HCT116 (cell line): Measurements from ENCODE around the gene CASP12. TPM values are rescaled to one million over a fixed set of nuclear protein-coding genes. Genes with fewer than 3 reads are reported as not detected.
"Not testable (repeated sequence)": the region's sequence is repeated elsewhere in the genome, so short reads cannot be mapped to it uniquely, and the experiment has no call there.

ENCODE experiments used
- ATAC-seq: fragments of 200-7000 bp; cut with Tn5 transposase; 2 replicates; pipeline ENCODE4 v1.9.1; 2020; ENCODE audit warnings: mild to moderate bottlenecking, moderate library complexity
- BruUV-seq: library from RNA; stranded (reverse); fragments of 400-500 nt; replicated peaks from 2 replicates; lab custom pipeline; 2021; lab: Mats Ljungman, UMichigan
- CTCF ChIA-PET: fragments of 300-600 bp; sonication (Branson Sonifier 250); formaldehyde crosslinking; loops from one replicate; lab custom pipeline; 2021; ENCODE audit warnings: antibody characterized with exemption; lab: Charles Lee
- POLR2A ChIA-PET: fragments of 300-600, 350-600 bp; sonication (Branson Sonifier 250); formaldehyde crosslinking; loops from one replicate; lab custom pipeline; 2021; ENCODE audit warnings: antibody characterized with exemption; lab: Charles Lee
- RAD21 ChIA-PET, 2 experiments: fragments of 300-600 bp; sonication (Branson Sonifier 250); formaldehyde crosslinking; loops; one replicate each; lab custom pipeline; 2023; ENCODE audit warnings: low total read pairs in 2 of 2; ENCODE audit not compliant: uncharacterized antibody in 2 of 2, unreplicated experiment in 2 of 2, low non-redundant PET in 1 of 2; lab: Charles Lee
- DNase-seq: peaks from one replicate; pipeline ENCODE4 v3.0.0-alpha.2; 2010; ENCODE audit warnings: low read depth, low spot score
- H2AFZ ChIP-seq: fragments of 200-600 bp; shearing (Covaris generic), sonication (generic); 2 replicates; pipeline ENCODE4 v1.6.1; 2017; ENCODE audit warnings: low read depth, mixed run types, mixed read lengths, antibody characterized with exemption, low read length; ENCODE audit not compliant: poor library complexity, severe bottlenecking
- H3K27ac ChIP-seq: 2 replicates; pipeline ENCODE4 v1.5.1; 2012; ENCODE audit warnings: low read depth, low read length
- H3K27me3 ChIP-seq: fragments of 200-600 bp; sonication (generic); 2 replicates; pipeline ENCODE4 v1.6.1; 2016; ENCODE audit warnings: mixed run types, low read length, mixed read lengths; ENCODE audit not compliant: insufficient read depth
- H3K36me3 ChIP-seq, 2 experiments: fragments of 200-500 bp in 1 of 2; fragments of 200-600 bp in 1 of 2; sonication (Bioruptor generic) in 1 of 2; sonication (generic) in 1 of 2; 2 replicates each; pipeline versions ENCODE4 v1.5.1 to v1.6.1; 2014 to 2016; ENCODE audit warnings: low read length in 2 of 2, inconsistent platforms in 1 of 2, mixed read lengths in 1 of 2, mixed run types in 1 of 2; ENCODE audit not compliant: insufficient read depth in 2 of 2, control insufficient read depth in 1 of 2
- H3K4me1 ChIP-seq, 2 experiments: fragments of 200-600 bp in 1 of 2; sonication (generic) in 1 of 2; 2 replicates each; pipeline versions ENCODE4 v1.5.1 to v1.6.1; 2012 to 2017; ENCODE audit warnings: low read length in 2 of 2, inconsistent platforms in 1 of 2, mild to moderate bottlenecking in 1 of 2, mixed read lengths in 1 of 2, mixed run types in 1 of 2, moderate library complexity in 1 of 2; ENCODE audit not compliant: insufficient read depth in 2 of 2, control insufficient read depth in 1 of 2
- H3K4me2 ChIP-seq: fragments of 200-600 bp; sonication (generic); 2 replicates; pipeline ENCODE4 v1.6.1; 2017; ENCODE audit warnings: mixed run types, low read length, mixed read lengths
- H3K4me3 ChIP-seq, 2 experiments: fragments of 200-600 bp in 1 of 2; sonication (generic) in 1 of 2; replicated peaks in 1 of 2; 2 replicates each; pipeline ENCODE4 v1.5.1; 2011 to 2016; ENCODE audit warnings: low read length in 2 of 2, control low read depth in 1 of 2, low read depth in 1 of 2, mild to moderate bottlenecking in 1 of 2, mixed read lengths in 1 of 2, mixed run types in 1 of 2
- H3K79me2 ChIP-seq: fragments of 200-600 bp; sonication (generic); 2 replicates; pipeline ENCODE4 v1.6.1; 2017; ENCODE audit warnings: mild to moderate bottlenecking, mixed run types, low read length, moderate library complexity, mixed read lengths; ENCODE audit not compliant: insufficient read depth
- H3K9ac ChIP-seq: fragments of 200-600 bp; sonication (generic); 2 replicates; pipeline ENCODE4 v1.6.1; 2016; ENCODE audit warnings: low read length, mixed read lengths
- H3K9me2 ChIP-seq: fragments of 200-600 bp; sonication (generic), shearing (Covaris generic); 2 replicates; pipeline ENCODE4 v1.6.1; 2017; ENCODE audit warnings: mixed run types, mild to moderate bottlenecking, moderate library complexity; ENCODE audit not compliant: insufficient read depth
- H3K9me3 ChIP-seq, 2 experiments: fragments of 200-500 bp in 1 of 2; fragments of 200-600 bp in 1 of 2; sonication (Bioruptor generic) in 1 of 2; sonication (generic) in 1 of 2; 2 replicates each; pipeline ENCODE4 v1.6.1; 2014 to 2017; ENCODE audit warnings: low read length in 2 of 2, mixed read lengths in 2 of 2, inconsistent platforms in 1 of 2, low read depth in 1 of 2, mild to moderate bottlenecking in 1 of 2, mixed run types in 1 of 2, moderate library complexity in 1 of 2; ENCODE audit not compliant: control insufficient read depth in 1 of 2, insufficient read depth in 1 of 2
- H4K20me1 ChIP-seq: fragments of 200-600 bp; sonication (generic), shearing (Covaris generic); 2 replicates; pipeline ENCODE4 v1.6.1; 2017; ENCODE audit warnings: mixed run types, mild to moderate bottlenecking, moderate library complexity; ENCODE audit not compliant: insufficient read depth
- EGR1 ChIP-seq: IDR thresholded peaks from 2 replicates; pipeline ENCODE4 v1.6.1; 2012; ENCODE audit warnings: low read depth
- EZH2 ChIP-seq: fragments of 200-600 bp; sonication (generic); IDR thresholded peaks from 2 replicates; pipeline ENCODE4 v1.6.1; 2017; ENCODE audit warnings: antibody characterized with exemption, mixed run types
- JUND ChIP-seq: IDR thresholded peaks from 2 replicates; pipeline ENCODE4 v1.6.1; 2012
- MAX ChIP-seq: IDR thresholded peaks from 2 replicates; pipeline ENCODE4 v1.6.1; 2012
- POLR2A ChIP-seq: IDR thresholded peaks from 2 replicates; pipeline ENCODE4 v1.7.0; 2011; ENCODE audit warnings: borderline replicate concordance; ENCODE audit not compliant: insufficient read depth, insufficient read length; ENCODE audit errors: extremely low read depth
- RAD21 ChIP-seq: IDR thresholded peaks from 2 replicates; pipeline ENCODE4 v1.6.1; 2012; ENCODE audit warnings: low read depth, mild to moderate bottlenecking
- REST ChIP-seq: IDR thresholded peaks from 2 replicates; pipeline ENCODE4 v1.6.1; 2012; ENCODE audit warnings: low read depth
- SIN3A ChIP-seq: IDR thresholded peaks from 2 replicates; pipeline ENCODE4 v1.6.1; 2012; ENCODE audit warnings: low read depth
- SP1 ChIP-seq: IDR thresholded peaks from 2 replicates; pipeline ENCODE4 v1.6.1; 2012; ENCODE audit warnings: low read depth
- SRF ChIP-seq: IDR thresholded peaks from 2 replicates; pipeline ENCODE4 v1.6.1; 2012; ENCODE audit warnings: low read depth
- TCF7L2 ChIP-seq: IDR thresholded peaks from 2 replicates; pipeline ENCODE4 v1.7.0; 2011; ENCODE audit warnings: borderline replicate concordance, inconsistent platforms; ENCODE audit not compliant: insufficient read depth, insufficient read length; ENCODE audit errors: extremely low read depth
- ZBTB33 ChIP-seq: IDR thresholded peaks from 2 replicates; pipeline ENCODE4 v1.6.1; 2011; ENCODE audit warnings: mild to moderate bottlenecking, low read length, moderate library complexity; ENCODE audit not compliant: insufficient replicate concordance; ENCODE audit errors: extremely low read depth
- ZNF274 ChIP-seq: fragments of 200-500 bp; sonication (Bioruptor generic); IDR thresholded peaks from 2 replicates; pipeline ENCODE4 v1.6.1; 2014; ENCODE audit warnings: mild to moderate bottlenecking, low read depth, low read length, inconsistent platforms
- intact Hi-C: fragments of 100-400 bp; cut with micrococcal nuclease; formaldehyde crosslinking; loops from 2 replicates; pipeline ENCODE4 v1.10.0; 2022
- total RNA-seq: library from RNA; stranded (reverse); gene quantifications from one replicate; pipeline ENCODE4 v1.2.1, GENCODE V29; 2021; ENCODE audit not compliant: unreplicated experiment

The CASP12 gene
- total RNA-seq, 1 experiment from 2014 or later, result not detected

GRCh38 chr11:104934073-104934472 lies 35.8 kb upstream of the CASP12 start:
- intact Hi-C loops, result not testable (repeated sequence)

GRCh38 chr11:104928811-104929210 lies 30.6 kb upstream of the CASP12 start:
- no peak for TF ChIP-seq ZNF274
- TF ChIP-seq REST, result no peak
- TF ChIP-seq TCF7L2, result no peak
- no peak for TF ChIP-seq JUND
- TF ChIP-seq RAD21, result no peak
- TF ChIP-seq EZH2, result no peak
- no peak for TF ChIP-seq SP1
- TF ChIP-seq POLR2A, result no peak
- no peak for TF ChIP-seq SIN3A
- TF ChIP-seq SRF, result no peak
- TF ChIP-seq MAX, result no peak
- TF ChIP-seq EGR1, result no peak
- no peak for TF ChIP-seq ZBTB33
- TF ChIP-seq, all 23 proteins: peak for 0
- Histone ChIP-seq H3K79me2 (no peaks in the 10 kb centered on the region), H3K4me2 (no peak overlapping the region), H4K20me1 (no peaks in the 10 kb centered on the region), H3K9me3 (no peaks in the 10 kb centered on the region), H3K27me3 (no peaks in the 10 kb centered on the region), H3K4me1 (no peaks in the 10 kb centered on the region), H3K9me2 (no peaks in the 10 kb centered on the region), H3K4me3 (no peak overlapping the region), H3K27ac (no peak overlapping the region), H3K9ac (no peak overlapping the region), H3K36me3 (no peaks in the 10 kb centered on the region), H2AFZ (no peak overlapping the region)
- BruUV-seq, result no TSS peak
- DNase-seq (no peak), ATAC-seq (no peak)
- RAD21 ChIA-PET, result no interaction called here
- CTCF ChIA-PET, result no interaction called here
- POLR2A ChIA-PET, result no interaction called here
- intact Hi-C loops, result no loop called here

More at GRCh38 chr11:104934073-104934472, 35.8 kb upstream of the CASP12 start:
- H3K79me2 ChIP-seq, CTCF ChIA-PET, H3K4me3 ChIP-seq, BruUV-seq, H3K9me3 ChIP-seq, H3K4me2 ChIP-seq, H3K9ac ChIP-seq, ATAC-seq, H3K27me3 ChIP-seq, RAD21 ChIA-PET, H3K36me3 ChIP-seq, POLR2A ChIA-PET, DNase-seq, H2AFZ ChIP-seq, H4K20me1 ChIP-seq, H3K4me1 ChIP-seq, H3K27ac ChIP-seq, H3K9me2 ChIP-seq: not testable (repeated sequence)
